Measurements from ENCODE around the gene DHCR7.

DNA sequence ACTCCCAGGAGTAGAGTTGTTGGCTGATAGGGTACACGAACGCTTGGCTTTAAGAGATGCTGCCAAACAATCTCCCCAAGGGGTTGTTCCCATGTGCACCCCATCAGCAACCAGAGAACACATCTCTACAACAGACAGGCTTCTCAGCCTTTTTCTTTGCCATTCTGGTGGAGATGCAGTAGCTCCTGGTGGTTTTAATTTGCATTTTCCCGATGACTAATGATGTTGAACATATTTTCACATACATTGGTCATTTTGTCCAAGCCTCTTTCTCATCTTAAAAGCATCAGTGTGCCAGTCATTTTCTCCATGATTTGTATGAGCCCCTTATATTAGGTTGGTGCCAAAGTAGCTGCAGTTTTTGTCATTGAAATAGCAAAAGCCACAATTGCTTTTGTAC, 21.8 kb downstream of the DHCR7 start:
- TF ChIP-seq CTCF (conservative IDR thresholded peaks at IDR 0.05; ENCODE audit: low read length): no peak
- no peak for TF ChIP-seq EZH2phosphoT487 (IDR thresholded peaks at IDR 0.05; ENCODE audit: borderline replicate concordance)

All from Loucy (cell line).